Measurements from ENCODE around the gene CEL. TPM values are rescaled to one million over a fixed set of nuclear protein-coding genes. Genes with fewer than 3 reads are reported as not detected.
A peak's percentile ranks its signal among the peaks of the same experiment; 100 is the strongest.

Gene CEL
- total RNA-seq, 1 experiment from 2014 or later: 3.6 TPM

- Histone ChIP-seq H3K9me3 (ENCODE audit: control insufficient read depth, low read depth, low read length) (no peaks in the 10 kb centered on the region), H2BK120ac (ENCODE audit: low read depth, low read length, poor library complexity, severe bottlenecking) (no peak overlapping the region), H3K18ac (ENCODE audit: insufficient read length, low read depth, low read length) (no peak overlapping the region), H2BK15ac (ENCODE audit: low read depth, low read length) (no peak overlapping the region), H3K27ac (ENCODE audit: insufficient read length, low read depth, low read length) (no peak overlapping the region), H3K4me2 (ENCODE audit: insufficient read depth, insufficient read length, low read length) (peak overlapping the region; percentile 58), H4K8ac (replicated peaks; ENCODE audit: insufficient read length, low read depth, low read length) (no peak overlapping the region), H3K4ac (ENCODE audit: low read depth, low read length) (no peak overlapping the region), H3K79me2 (ENCODE audit: insufficient read depth, low read length) (no peaks in the 10 kb centered on the region), H3K79me1 (ENCODE audit: insufficient read depth, low read depth, low read length, poor library complexity, severe bottlenecking) (no peaks in the 10 kb centered on the region), H2BK5ac (ENCODE audit: insufficient read length, low read length) (no peak overlapping the region), H3K56ac (ENCODE audit: insufficient read length, low read depth, low read length) (no peak overlapping the region), H2BK12ac (ENCODE audit: insufficient read length, low read depth, low read length) (no peak overlapping the region), H3T11ph (ENCODE audit: low read length) (no peak overlapping the region), H3K23ac (ENCODE audit: insufficient read length, low read depth, low read length) (no peak overlapping the region), H3K4me1 (ENCODE audit: insufficient read depth, low read length) (peaks cover 3% of the 10 kb centered on the region; the same call in 1 of the 2 replicates), H4K91ac (ENCODE audit: insufficient read length, low read depth, low read length) (no peak overlapping the region), H3K27me3 (ENCODE audit: insufficient read depth, low read length) (peaks cover 8% of the 10 kb centered on the region; the same call in 1 of the 2 replicates), H4K5ac (ENCODE audit: insufficient read length, low read depth, low read length) (no peak overlapping the region), H2AFZ (ENCODE audit: low read length) (no peak overlapping the region), H3K23me2 (ENCODE audit: insufficient read length, low read depth, low read length, poor library complexity, severe bottlenecking) (peaks cover 9% of the 10 kb centered on the region), H4K20me1 (ENCODE audit: control insufficient read depth, insufficient read depth, insufficient read length) (peaks cover 8% of the 10 kb centered on the region), H3K9ac (ENCODE audit: extremely low read depth, insufficient read length, low read length) (no peak overlapping the region), H3K14ac (ENCODE audit: insufficient read depth, low read length) (no peak overlapping the region), H2AK5ac (ENCODE audit: insufficient read length, low read length) (no peak overlapping the region), H2BK20ac (ENCODE audit: low read depth, low read length, poor library complexity, severe bottlenecking) (no peak overlapping the region)
- Mint-ChIP-seq H3K36me3 (ENCODE audit: insufficient read depth in 1 of 3, low read depth in 3 of 3) (no peaks in the 10 kb centered on the region; a peak in 1 of 7 replicates), H3K4me1 (peaks cover 9 to 29% of the 10 kb centered on the region in 2 experiments), H3K9me3 (no peaks in the 10 kb centered on the region), H3K4me3 (peak overlapping the region; percentile 64 to 83), H3K27me3 (ENCODE audit: low read depth) (peaks cover 52% of the 10 kb centered on the region), H3K27ac (no peak overlapping the region)
- no peak for DNase-seq
- WGBS (ENCODE audit: extremely low coverage, insufficient read length, low lambda C conversion rate): no CpG with 5 or more reads among the region's 21 CpGs
- no peak for TF ChIP-seq CTCF (conservative IDR thresholded peaks at IDR 0.05)
These were observed 58.2 kb downstream of the CEL start for GRCh38 chr9:133119846-133120500.
